Stimulated activated naive CD8-positive, alpha-beta T cell treated with anti-CD3 and anti-CD28 coated beads, Interleukin-15, Interleukin-2, amounts not matched to agents 100 ng/mL and 50 ng/mL, for 24 hours (primary cell): ENCODE data around the gene ORC6.

ENCODE experiments used
- H3K27ac Mint-ChIP-seq: one replicate; pipeline ENCODE4 v1.8.0; 2021; ENCODE audit warnings: mild to moderate bottlenecking, mixed read lengths
- H3K27me3 Mint-ChIP-seq: one replicate; pipeline ENCODE4 v1.8.0; 2021; ENCODE audit warnings: mixed read lengths
- H3K36me3 Mint-ChIP-seq: one replicate; pipeline ENCODE4 v1.8.0; 2021; ENCODE audit warnings: low read depth, mixed read lengths
- H3K4me1 Mint-ChIP-seq: one replicate; pipeline ENCODE4 v1.8.0; 2021; ENCODE audit warnings: low read depth, mixed read lengths
- H3K4me3 Mint-ChIP-seq: one replicate; pipeline ENCODE4 v1.8.0; 2021; ENCODE audit warnings: mild to moderate bottlenecking, mixed read lengths
- H3K9me3 Mint-ChIP-seq: one replicate; pipeline ENCODE4 v1.8.0; 2021; ENCODE audit warnings: mixed read lengths

ORC6 gene

GRCh38 chr16:46690281-46691178, 1.1 kb downstream of the ORC6 start:
- Mint-ChIP-seq H3K9me3 (no peaks in the 10 kb centered on the region), H3K4me3 (no peak overlapping the region), H3K27ac (peak overlapping the region; percentile 16), H3K4me1 (peaks cover 24% of the 10 kb centered on the region), H3K36me3 (peaks cover 33% of the 10 kb centered on the region), H3K27me3 (no peaks in the 10 kb centered on the region)

GRCh38 chr16:46691726-46692125, 2.3 kb downstream of the ORC6 start:
- no peak overlapping the region for H3K27ac Mint-ChIP-seq
- no peaks in the 10 kb centered on the region for H3K9me3 Mint-ChIP-seq
- H3K4me1 Mint-ChIP-seq = peaks cover 15% of the 10 kb centered on the region
- no peak overlapping the region for H3K4me3 Mint-ChIP-seq
- H3K36me3 Mint-ChIP-seq = peaks cover 43% of the 10 kb centered on the region
- H3K27me3 Mint-ChIP-seq = no peaks in the 10 kb centered on the region

DNA sequence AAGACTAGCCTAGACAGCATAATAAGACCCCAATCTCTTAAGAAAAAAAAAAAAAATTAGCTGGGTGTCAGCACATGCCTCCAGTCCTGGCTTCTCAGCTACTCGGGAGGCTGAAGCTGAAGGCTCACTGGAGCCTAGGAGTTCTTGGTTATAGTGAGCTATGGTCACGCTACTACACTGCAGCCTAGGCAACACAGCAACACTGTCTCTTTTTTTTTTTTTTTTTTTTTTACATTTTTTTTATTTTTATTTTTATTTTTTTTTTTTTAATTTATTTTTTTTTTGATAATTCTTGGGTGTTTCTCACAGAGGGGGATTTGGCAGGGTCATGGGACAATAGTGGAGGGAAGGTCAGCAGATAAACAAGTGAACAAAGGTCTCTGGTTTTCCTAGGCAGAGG, 4.1 kb downstream of the ORC6 start:
- no peaks in the 10 kb centered on the region for H3K9me3 Mint-ChIP-seq
- no peak overlapping the region for H3K4me3 Mint-ChIP-seq

GRCh38 chr16:46695937-46696336, 6.5 kb downstream of the ORC6 start:
- Mint-ChIP-seq H3K27me3 (no peaks in the 10 kb centered on the region), H3K4me1 (no peaks in the 10 kb centered on the region), H3K9me3 (no peaks in the 10 kb centered on the region), H3K27ac (no peak overlapping the region), H3K4me3 (no peak overlapping the region), H3K36me3 (peaks cover 71% of the 10 kb centered on the region)

More for the DNA sequence above, 4.1 kb downstream of the ORC6 start:
- Mint-ChIP-seq H3K27me3 (no peaks in the 10 kb centered on the region), H3K27ac (no peak overlapping the region), H3K36me3 (peaks cover 59% of the 10 kb centered on the region), H3K4me1 (no peaks in the 10 kb centered on the region)

DNA sequence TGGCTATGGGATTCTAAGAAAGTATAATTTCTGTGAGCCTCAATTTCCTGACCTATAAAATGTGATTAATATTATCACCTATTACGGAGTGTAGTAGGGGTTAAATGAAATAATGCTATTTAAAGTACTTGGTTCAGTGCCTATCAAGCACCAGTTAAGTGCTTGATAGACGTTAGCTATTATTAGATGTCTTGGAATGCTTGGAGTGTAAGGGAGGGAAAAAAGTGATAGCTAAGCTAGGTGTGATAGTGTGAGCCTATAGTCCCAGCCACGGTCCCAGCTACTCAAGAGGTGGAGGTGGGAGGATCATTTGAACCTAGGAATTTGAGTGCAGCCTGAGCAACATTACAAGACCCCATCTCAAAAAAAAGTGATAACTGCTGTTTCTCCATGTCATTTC, 7.5 kb downstream of the ORC6 start:
- Mint-ChIP-seq H3K9me3 (no peaks in the 10 kb centered on the region), H3K36me3 (peaks cover 62% of the 10 kb centered on the region), H3K27me3 (no peaks in the 10 kb centered on the region), H3K4me3 (no peak overlapping the region), H3K4me1 (no peaks in the 10 kb centered on the region), H3K27ac (no peak overlapping the region)

- no peak overlapping the region for H3K27ac Mint-ChIP-seq
- H3K4me1 Mint-ChIP-seq = no peaks in the 10 kb centered on the region
- no peak overlapping the region for H3K4me3 Mint-ChIP-seq
- no peaks in the 10 kb centered on the region for H3K27me3 Mint-ChIP-seq
- peaks cover 53% of the 10 kb centered on the region for H3K36me3 Mint-ChIP-seq
- H3K9me3 Mint-ChIP-seq = no peaks in the 10 kb centered on the region
These were observed 10.6 kb downstream of the ORC6 start for GRCh38 chr16:46700048-46700447.

DNA sequence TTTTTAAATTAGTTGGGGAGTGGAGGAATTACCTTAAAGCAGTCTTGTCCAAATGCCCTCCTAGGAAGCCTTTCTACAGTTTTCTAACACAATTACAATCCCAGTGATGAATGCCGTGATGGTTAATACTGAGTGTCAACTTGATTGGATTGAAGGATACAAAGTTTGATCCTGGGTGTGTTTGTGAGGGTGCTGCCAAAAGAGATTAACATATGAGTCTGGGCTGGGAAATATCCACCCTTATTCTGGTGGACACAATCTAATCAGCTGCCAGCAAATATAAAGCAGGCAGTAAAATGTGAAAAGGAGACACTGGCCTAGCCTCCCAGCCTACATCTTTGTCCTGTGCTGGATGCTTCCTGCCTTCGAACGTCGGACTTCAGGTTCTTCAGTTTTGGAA, 12.2 kb downstream of the ORC6 start:
- H3K36me3 Mint-ChIP-seq = peaks cover 38% of the 10 kb centered on the region
- no peaks in the 10 kb centered on the region for H3K9me3 Mint-ChIP-seq
- H3K4me3 Mint-ChIP-seq = no peak overlapping the region
- no peaks in the 10 kb centered on the region for H3K27me3 Mint-ChIP-seq
- H3K4me1 Mint-ChIP-seq = no peaks in the 10 kb centered on the region
- no peak overlapping the region for H3K27ac Mint-ChIP-seq

DNA sequence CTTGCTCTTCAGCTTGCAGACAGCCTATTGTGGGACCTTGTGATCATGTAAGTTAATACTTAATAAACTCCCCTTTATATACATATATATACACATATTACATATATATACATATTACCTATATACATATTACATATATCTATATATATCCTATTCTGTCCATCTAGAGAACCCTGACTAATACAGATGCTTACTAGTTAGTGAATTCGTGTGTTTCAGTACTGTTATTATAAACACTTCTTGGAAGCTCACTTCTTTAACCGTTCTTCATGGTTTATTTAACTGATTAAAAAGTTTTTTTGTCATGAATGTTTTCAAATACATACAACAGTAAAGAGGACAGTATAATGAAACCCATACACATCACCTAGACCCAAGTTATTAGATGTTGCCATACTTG, 12.6 kb downstream of the ORC6 start:
- Mint-ChIP-seq H3K36me3 (peaks cover 36% of the 10 kb centered on the region), H3K27ac (no peak overlapping the region), H3K27me3 (no peaks in the 10 kb centered on the region), H3K4me3 (no peak overlapping the region), H3K9me3 (no peaks in the 10 kb centered on the region), H3K4me1 (no peaks in the 10 kb centered on the region)

- H3K27ac Mint-ChIP-seq = no peak overlapping the region
- no peaks in the 10 kb centered on the region for H3K27me3 Mint-ChIP-seq
- H3K4me3 Mint-ChIP-seq = no peak overlapping the region
- H3K4me1 Mint-ChIP-seq = no peaks in the 10 kb centered on the region
- peaks cover 10% of the 10 kb centered on the region for H3K36me3 Mint-ChIP-seq
- H3K9me3 Mint-ChIP-seq = no peaks in the 10 kb centered on the region
These were observed 17.2 kb downstream of the ORC6 start for GRCh38 chr16:46706642-46707041.

DNA sequence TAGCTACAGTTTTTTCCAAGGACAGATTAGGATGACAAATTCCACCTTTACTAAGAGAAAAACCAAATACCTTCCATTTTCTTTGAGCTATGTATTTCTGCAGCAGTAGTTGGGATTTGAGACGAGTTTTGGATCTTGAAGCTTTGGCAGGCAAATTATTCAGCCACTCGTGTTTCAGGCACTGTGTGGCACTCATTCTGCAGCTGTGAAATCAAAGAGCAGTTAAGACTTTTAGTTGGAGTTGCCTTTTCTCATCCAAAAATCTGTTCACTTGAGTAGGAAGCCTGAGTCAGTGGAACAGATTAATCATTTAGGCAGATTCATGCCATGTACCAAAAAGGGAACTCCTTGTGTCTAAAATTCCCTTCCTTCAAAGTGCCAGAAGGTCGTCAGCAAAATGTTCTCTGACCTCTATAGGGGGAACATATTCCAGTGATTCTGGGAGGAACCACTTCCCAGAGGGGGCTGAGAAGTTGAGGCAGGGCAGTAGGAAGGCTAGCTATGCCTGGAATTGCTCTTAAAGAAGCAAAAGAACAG, 20.1 kb downstream of the ORC6 start:
- no peaks in the 10 kb centered on the region for H3K36me3 Mint-ChIP-seq
- H3K4me3 Mint-ChIP-seq = no peak overlapping the region
- no peaks in the 10 kb centered on the region for H3K27me3 Mint-ChIP-seq
- no peak overlapping the region for H3K27ac Mint-ChIP-seq
- peaks cover 5% of the 10 kb centered on the region for H3K4me1 Mint-ChIP-seq
- H3K9me3 Mint-ChIP-seq = no peaks in the 10 kb centered on the region

- Mint-ChIP-seq H3K4me3 (no peak overlapping the region), H3K27ac (no peak overlapping the region), H3K4me1 (peaks cover 5% of the 10 kb centered on the region), H3K27me3 (no peaks in the 10 kb centered on the region), H3K9me3 (no peaks in the 10 kb centered on the region), H3K36me3 (no peaks in the 10 kb centered on the region)
These were observed 21.9 kb downstream of the ORC6 start for GRCh38 chr16:46711106-46712058.

- H3K36me3 Mint-ChIP-seq = no peaks in the 10 kb centered on the region
- H3K27ac Mint-ChIP-seq = no peak overlapping the region
- no peaks in the 10 kb centered on the region for H3K9me3 Mint-ChIP-seq
- peaks cover 5% of the 10 kb centered on the region for H3K4me1 Mint-ChIP-seq
- H3K4me3 Mint-ChIP-seq = no peak overlapping the region
- H3K27me3 Mint-ChIP-seq = no peaks in the 10 kb centered on the region
These were observed 23.5 kb downstream of the ORC6 start for GRCh38 chr16:46712911-46713310.

DNA sequence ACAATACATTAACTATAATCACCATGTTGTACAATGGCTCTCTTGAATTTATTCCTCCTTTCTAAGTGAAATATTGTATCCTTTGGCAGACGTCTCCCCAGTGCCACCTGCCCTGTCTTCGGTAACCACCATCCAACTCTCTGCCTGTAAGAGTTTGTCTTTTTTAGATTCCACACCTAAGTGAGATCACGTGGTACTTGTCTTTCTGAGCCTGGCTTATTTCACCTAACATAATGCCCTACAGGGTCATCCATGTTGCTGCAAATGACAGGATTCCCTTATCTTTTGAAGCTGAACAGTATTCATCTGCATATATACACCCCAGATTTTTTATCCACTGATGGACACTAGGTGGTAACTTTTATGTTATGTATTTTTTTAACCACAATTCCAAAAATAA, 24.2 kb downstream of the ORC6 start:
- Mint-ChIP-seq H3K4me3 (no peak overlapping the region), H3K4me1 (peaks cover 5% of the 10 kb centered on the region), H3K36me3 (no peaks in the 10 kb centered on the region), H3K27ac (no peak overlapping the region), H3K27me3 (no peaks in the 10 kb centered on the region), H3K9me3 (no peaks in the 10 kb centered on the region)

- Mint-ChIP-seq H3K27ac (no peak overlapping the region), H3K4me3 (no peak overlapping the region), H3K4me1 (peaks cover 5% of the 10 kb centered on the region), H3K9me3 (no peaks in the 10 kb centered on the region), H3K27me3 (no peaks in the 10 kb centered on the region), H3K36me3 (no peaks in the 10 kb centered on the region)
These were observed 25.5 kb downstream of the ORC6 start for GRCh38 chr16:46714797-46715591.
